Measurements from ENCODE around the gene RAP1GDS1.
"Not testable (repeated sequence)": the region's sequence is repeated elsewhere in the genome, so short reads cannot be mapped to it uniquely, and the experiment has no call there.

Gene RAP1GDS1

DNA sequence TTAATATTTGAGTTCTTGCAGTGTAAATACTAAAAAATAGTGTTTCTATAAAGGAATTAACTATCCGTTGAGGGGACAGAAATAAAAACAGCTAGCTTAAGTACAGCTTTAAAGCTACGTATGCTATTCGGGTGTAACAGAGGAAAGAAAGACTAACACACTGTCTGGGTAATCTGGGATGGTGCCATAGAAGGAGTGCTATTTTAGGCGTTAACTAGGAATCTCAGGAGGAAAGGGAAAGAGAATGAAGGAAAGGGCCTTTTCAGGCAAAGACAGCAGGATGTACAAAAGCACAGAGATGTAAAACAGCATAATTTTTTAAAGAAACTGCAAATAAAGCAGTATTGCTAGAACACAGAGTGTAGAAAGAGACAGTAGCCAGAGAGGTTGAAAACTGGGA lies 161.8 kb downstream of the RAP1GDS1 start:
- in situ Hi-C loops (cut with MboI; ENCODE audit: low sequenced_read_pairs): no loop called here

DNA sequence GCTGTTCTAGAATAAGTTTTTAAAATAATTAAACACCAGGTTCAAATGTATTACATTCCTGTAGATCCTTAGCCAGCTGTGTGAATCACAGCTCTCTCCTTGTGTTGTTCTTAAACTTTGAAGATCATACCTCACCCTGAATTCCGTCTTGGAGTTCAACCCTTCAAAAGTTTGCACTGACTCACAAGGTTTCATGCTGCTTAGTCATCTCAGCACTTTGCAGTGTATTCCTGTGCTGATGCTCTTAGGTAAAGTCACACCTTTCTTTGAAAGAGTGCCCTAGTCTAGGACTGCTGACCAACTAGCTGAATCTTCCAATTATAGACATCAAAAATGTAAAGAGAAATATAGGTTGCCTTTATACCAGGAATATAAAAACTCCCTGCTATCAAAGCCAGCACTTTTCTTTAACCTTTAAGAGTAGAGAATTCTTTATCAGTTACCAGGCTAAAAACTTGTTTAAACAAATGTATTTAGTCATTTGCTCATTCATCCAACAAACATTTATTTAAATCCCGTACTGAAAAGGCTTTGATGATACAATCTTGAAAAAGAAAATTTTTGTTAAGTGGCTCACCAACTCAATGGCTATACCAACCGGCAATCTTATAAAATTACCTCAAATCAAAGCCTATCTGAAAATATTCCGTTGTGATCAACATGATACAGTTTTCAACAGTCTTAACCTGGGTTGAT lies 169.7 kb downstream of the RAP1GDS1 start:
- in situ Hi-C loops (cut with MboI; ENCODE audit: low sequenced_read_pairs): no loop called here

DNA sequence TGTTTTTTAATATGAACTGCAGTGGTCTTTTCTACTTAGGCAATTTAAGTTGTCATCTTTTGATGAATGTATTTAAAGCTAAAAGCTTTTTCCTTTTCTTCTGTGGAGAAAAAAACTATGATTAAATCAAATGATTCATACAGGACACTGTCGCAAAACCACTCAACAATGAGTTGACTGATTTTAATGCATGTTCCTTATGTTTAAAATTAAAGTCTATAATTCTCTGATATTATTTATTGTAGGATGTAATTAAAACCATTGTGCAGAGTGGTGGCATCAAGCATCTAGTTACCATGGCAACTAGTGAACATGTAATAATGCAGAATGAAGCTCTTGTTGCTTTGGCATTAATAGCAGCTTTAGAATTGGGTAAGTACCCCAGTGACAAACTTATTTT lies 172.5 kb downstream of the RAP1GDS1 start:
- in situ Hi-C loops (cut with MboI; ENCODE audit: low sequenced_read_pairs): no loop called here

DNA sequence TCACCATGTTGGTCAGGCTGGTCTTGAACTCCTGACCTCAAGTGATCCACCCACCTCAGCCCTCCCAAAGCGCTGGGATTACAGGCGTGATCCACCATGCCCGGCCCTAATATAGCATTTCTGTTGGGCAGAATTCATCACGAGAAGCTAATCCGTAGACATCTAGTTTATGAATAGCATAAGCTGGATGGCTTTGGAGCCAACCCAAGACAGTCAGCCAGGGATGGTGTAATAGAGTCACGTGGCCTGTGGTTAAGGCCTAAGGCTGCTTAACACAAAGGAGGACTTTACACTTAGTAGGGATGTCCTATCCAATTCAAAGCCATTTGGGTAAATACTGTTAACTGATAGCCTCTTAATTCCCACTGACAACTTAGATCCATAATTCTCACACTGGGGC lies 173.6 kb downstream of the RAP1GDS1 start:
- in situ Hi-C loops (cut with MboI; ENCODE audit: low sequenced_read_pairs): no loop called here

DNA sequence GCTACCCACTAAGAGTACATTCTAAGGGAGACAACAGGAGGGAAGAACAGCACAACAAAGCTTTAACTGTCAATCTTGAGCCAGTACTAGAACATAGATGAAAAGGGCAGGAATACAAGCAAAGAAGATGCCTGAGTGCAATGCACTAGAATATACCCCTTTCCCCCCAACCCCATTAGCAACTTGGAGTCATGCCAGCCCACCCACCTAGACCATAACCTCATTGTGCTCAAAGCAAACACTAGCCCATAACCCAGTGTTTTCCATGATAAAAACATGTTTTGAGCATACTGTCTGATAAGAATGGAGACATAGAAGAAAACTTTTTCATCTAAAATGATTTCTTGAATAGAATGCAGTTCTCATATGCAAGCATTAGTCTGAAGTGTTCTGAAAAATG lies 183.2 kb downstream of the RAP1GDS1 start:
- in situ Hi-C loops (cut with MboI; ENCODE audit: low sequenced_read_pairs): no loop called here

DNA sequence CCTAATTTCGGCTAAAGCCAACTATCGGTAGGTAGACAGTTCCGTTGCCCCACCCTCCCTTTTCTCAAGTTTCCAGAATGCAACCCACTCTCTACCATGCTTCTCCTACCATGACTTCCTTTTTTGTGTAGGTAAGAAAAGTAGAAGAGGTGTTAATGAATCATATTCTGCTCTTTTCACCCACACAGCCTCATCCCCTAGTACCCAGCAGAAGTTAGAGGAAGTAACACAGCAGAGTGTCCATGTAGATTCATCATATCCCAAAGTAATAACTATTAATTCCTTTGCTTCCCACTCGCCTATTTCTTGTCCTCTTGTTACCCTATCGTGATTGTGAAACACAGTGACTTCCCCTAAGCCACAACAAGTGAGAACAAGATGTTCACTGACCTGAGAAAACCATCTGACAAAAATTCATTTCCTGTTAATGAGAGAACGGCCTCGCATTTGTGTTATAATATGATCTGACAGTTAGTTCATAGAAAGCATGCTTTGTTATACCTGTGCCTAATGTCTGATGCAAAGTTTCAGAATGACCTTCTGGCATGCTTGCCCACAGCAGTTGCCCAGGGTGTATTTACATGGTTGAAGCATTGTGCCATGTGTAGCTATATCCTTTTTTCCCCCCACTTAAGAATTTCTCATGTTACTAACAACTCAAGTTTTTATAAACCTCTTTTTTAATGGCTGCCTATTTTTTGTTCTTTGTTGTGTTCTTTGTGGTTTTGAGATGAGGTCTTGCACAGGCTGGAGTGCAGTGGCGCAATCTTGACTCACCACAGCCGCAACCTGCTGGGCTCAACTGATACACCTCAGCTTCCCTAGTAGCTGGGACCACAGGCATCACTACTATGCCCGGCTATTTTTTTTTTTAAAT lies 185.6 kb downstream of the RAP1GDS1 start:
- in situ Hi-C loops (cut with MboI; ENCODE audit: low sequenced_read_pairs): no loop called here

DNA sequence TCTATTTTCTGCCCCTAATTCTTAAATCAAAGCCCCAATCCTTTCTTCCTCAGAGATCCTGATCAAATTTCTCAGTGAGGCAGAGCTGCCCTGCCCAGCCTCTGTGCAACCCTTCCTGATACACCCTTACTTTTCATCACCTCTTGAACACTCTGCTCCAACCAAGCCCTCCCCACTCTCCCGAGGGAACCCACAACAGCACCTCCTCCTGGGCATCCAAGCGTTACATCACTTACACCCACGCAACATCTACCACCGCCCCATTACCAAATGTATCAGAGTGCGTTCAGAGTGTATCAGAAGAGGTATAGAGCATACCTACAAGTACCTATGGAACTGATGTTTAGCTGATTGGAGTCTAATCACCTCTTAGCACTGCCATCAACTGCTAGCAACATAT lies 186.5 kb downstream of the RAP1GDS1 start:
- in situ Hi-C loops (cut with MboI; ENCODE audit: low sequenced_read_pairs): no loop called here

DNA sequence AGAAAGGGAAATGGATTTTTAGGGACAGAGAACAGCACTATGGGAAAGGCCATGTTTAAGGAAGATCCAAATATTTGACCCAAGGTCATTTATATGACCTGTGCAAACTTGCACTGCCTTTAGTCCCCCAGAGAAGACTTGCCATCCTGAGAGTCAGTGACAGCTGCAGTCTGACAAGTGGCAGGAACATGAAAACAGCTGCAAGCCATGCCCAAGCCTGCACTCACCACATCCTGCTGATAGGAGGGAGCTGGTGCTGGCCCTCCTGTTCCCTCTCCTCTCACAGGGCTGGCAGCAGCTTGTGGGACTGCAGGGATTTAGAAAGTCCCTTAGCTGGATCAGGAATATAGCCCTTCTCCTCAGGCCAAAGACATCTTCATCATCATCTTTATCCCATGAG lies 187.7 kb downstream of the RAP1GDS1 start:
- in situ Hi-C loops (cut with MboI; ENCODE audit: low sequenced_read_pairs): no loop called here

DNA sequence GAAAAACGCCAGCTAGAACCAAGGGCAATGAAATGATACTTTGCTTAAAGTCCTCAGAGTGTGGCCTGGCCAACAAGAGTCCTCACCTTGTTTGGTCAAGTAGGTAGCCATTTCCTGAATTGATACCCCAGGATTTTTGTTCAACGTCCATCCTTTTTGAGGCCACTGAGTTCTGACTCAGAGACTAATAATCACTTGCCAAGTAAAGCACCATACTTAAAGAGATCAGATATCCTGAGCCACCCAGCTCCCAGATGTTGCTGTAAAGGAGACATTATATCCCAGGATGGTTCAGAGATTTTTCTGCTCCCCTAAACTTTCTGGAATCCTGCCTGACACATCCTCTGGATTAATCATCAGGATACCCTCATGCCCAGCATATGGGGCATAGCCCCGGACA lies 190.9 kb downstream of the RAP1GDS1 start:
- in situ Hi-C loops (cut with MboI; ENCODE audit: low sequenced_read_pairs): no loop called here

DNA sequence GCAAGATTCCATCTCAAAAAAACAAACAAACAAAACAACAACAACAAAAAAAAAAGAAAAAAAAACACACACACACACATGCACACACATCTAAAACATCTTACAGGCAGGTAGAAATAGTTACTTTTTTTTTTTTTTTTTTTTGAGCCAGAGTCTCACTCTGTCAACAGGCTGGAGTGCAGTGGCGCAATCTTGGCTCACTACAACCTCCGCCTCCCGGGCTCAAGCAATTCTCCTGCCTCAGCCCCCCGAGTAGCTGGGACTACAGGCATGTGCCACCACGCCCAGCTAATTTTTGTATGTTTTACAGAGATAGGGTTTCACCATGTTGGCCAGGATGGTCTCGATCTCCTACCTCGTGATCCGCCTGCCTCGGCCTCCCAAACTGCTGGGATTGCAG lies 196.2 kb downstream of the RAP1GDS1 start:
- in situ Hi-C loops (cut with MboI; ENCODE audit: low sequenced_read_pairs): not testable (repeated sequence)

DNA sequence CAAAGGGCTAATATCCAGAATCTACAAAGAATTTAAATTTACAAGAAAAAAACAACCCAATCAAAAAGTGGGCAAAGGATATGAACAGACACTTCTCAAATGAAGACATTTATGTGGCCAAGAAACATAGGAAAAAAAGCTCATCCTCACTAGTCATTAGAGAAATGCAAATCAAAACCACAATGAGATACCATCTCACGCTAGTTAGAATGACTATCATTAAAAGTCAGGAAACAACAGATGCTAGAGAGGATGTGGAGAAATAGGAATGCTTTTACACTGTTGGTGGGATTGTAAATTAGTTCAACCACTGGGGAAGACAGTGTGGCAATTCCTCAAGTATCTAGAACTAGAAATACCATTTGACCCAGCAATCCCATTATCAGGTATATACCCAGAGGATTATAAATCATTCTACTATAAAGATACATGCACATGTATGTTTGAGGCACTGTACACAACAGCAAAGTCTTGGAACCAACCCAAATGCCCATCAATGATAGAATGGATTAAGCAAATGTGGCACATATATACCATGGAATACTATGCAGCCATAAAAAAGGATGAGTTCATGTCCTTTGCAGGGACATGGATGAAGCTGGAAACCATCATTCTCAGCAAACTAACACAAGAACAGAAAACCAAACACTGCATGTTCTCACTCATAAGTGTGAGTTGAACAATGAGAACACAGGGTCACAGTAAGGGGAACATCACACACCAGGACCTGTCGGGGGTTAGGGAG lies 200.1 kb downstream of the RAP1GDS1 start:
- in situ Hi-C loops (cut with MboI; ENCODE audit: low sequenced_read_pairs): not testable (repeated sequence)

DNA sequence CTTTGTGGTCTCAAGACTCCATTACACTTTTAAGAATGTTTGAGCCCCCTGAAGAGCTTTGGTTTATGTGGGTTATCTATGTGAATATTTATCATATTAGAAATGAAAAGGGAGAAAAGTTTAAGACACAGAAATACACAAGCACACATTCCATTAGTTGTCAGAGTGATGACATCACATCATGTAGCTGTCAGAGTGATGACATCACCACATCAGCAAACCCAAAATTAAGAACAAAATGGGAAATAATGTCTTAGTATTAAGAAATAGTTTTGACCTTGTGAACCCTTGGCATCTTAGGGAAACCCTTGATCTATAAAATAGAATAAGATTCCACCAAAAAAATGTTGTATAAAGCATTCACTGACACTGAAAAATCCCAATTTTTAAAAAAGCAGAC lies 201.3 kb downstream of the RAP1GDS1 start:
- in situ Hi-C loops (cut with MboI; ENCODE audit: low sequenced_read_pairs): no loop called here

DNA sequence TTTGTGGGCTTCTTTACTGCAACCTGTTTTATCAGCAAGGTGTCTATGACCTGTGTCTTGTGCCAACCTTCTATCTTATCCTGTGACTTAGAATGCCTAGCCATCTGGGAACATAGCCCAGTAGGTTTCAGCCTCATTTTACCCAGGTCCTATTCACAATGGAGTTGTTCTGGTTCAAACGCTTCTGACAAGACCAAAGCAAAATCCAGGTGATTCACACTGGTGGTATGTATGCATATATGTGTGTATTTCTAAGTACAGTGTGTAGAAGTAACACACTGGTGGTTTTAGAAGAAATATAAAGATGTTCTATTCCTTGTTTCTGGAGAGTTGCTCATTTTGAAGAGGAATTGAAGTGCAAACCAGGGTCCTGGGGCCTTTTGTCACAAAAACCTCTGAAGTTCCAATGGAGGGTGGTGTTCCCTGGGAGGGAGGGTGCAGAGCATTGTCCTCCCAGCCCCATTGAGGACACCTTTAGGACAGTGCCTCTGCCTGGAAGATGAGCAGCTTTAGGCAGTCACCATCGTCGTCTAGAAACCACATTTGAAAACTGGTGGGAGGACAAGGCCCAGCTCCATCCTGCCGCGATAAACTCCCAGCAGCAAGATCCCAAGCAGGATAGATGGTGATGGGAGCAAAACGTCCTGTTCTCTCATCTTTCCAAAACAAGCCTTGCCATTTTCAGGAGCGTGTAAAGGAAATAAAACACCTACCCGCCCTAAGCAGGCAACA lies 205.8 kb downstream of the RAP1GDS1 start:
- in situ Hi-C loops (cut with MboI; ENCODE audit: low sequenced_read_pairs): no loop called here

DNA sequence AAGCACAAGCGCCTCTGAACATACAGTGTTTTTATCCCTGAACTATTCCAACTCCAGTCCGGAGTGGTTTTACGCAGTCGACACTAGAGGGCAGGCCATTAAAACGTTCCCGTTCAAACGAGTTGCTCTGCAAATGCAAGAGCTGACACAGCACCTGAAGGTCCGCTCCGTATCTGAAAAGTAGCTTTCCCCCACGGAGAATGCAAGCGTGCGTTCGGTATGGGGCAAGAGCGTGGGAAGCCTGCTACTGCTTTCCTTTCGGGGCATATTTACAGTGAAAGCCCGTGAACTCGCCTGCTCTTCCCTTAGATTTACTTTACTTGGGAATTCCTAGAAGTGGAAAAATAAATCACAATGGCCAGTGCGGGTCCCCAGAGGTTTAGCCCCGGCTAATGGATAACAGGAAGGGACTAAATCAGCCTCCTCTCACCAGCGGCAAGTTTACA lies 206.5 kb downstream of the RAP1GDS1 start:
- in situ Hi-C loops (cut with MboI; ENCODE audit: low sequenced_read_pairs): no loop called here

DNA sequence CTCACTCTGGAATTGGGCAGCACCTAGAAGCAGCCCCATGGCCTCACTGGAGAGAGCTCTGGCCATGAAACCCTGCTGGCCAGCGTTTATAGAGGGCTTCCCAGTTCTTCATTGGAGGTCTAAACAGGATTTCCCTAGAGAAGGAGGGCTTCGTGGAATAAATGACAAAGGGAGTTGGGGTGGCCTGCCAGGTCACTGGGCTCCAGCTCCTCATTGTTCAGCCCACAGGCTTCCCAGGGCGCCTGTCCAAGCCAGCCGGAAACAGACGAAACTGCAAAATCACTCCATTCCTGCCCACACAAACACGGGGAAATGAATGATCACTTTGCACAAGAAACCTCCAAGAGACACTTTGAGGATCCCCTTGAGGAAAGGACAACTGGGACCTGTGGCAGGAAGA lies 207.5 kb downstream of the RAP1GDS1 start:
- in situ Hi-C loops (cut with MboI; ENCODE audit: low sequenced_read_pairs): no loop called here

DNA sequence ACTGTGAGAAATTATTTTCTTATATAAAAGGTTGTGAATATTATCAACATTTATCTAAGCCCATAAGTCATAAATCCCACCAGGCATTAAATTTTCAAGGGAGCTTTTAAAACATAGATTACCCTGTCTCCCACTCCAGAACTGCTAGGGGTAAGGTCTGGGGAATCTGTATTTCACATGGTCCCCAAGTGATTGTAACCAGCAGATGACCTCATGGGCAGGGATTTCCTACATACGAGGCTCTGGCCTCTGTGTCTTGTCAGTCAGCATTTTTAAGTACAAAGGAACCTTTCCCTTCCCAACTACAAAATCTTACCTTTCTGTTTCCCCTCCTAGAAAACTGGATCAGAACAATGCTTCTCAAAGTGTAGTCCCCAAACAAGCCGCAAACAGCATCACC lies 208.6 kb downstream of the RAP1GDS1 start:
- in situ Hi-C loops (cut with MboI; ENCODE audit: low sequenced_read_pairs): no loop called here

DNA sequence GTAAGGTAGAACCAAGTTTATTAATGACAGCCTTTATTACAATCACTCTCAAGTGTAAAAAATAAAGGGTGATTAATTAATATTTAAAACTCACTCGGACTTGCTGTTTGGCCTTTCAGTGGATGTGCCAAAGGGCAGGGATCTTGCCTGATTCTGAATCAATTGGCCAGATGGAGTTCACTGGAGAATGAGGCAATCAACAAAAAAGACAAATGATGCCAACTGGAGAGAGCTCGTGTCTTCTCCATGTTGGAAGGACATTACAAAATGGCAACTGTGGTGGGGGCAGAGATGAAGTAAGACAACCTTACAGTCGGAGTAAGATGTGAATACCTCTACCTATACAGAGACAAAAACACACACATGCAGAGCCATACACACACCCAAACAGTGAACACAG lies 209.2 kb downstream of the RAP1GDS1 start:
- in situ Hi-C loops (cut with MboI; ENCODE audit: low sequenced_read_pairs): no loop called here

DNA sequence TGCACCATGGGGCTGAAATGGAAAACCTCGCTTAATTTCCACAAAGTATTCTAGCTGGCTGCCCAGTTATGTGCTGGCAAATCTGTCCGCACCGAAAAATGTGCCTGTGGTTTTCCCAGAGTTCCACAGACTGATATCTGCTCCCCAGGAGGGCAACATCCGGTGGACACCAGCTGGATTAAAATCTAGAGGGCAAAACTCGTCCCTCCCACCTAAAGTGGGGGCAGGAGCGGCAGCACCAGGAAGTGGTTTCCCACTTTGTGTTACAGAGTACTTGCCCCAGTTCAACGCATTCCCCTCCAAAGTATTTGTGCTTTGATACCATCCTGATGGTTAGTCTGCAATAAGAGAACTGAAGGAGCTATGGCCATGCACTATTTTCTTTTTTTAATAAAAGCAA lies 209.6 kb downstream of the RAP1GDS1 start:
- in situ Hi-C loops (cut with MboI; ENCODE audit: low sequenced_read_pairs): no loop called here

DNA sequence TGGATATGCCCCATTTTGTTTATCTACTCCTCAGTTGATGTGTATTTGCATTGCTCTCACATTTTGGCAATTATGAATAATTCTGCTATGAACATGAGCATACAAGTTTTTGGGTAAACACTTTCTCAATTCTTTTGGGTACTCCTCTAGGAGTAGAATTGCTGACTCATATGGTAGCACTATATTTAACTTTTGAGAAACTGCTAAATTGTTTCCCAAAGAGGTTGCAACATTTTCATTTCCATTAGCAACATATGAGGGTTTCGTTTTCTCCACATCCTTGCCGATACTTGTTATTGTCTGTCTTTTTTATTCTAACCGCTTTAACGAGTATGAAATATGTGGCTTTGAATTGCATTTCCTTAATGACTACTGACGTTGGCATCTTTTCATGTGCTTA lies 211.9 kb downstream of the RAP1GDS1 start:
- in situ Hi-C loops (cut with MboI; ENCODE audit: low sequenced_read_pairs): no loop called here

DNA sequence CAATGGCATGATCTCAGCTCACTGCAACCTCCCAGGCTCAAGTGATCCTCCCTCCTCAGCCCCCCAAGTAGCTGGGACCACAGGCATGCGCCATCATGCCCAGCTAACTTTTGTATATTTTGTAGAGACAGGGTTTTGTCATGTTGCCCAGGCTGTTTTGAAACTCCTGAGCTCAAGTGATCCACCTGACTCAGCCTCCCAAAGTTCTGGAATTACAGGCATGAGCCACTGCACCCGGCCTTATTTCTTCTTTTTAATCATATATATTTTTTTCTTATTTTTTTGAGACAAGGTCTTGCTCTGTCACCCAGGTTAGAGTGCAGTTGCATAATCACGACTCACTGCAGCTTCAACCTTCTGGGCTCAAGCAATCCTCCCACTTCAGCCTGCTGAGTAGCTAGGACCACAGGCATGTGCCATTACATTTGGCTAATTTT lies 213.2 kb downstream of the RAP1GDS1 start:
- in situ Hi-C loops (cut with MboI; ENCODE audit: low sequenced_read_pairs): no loop called here

DNA sequence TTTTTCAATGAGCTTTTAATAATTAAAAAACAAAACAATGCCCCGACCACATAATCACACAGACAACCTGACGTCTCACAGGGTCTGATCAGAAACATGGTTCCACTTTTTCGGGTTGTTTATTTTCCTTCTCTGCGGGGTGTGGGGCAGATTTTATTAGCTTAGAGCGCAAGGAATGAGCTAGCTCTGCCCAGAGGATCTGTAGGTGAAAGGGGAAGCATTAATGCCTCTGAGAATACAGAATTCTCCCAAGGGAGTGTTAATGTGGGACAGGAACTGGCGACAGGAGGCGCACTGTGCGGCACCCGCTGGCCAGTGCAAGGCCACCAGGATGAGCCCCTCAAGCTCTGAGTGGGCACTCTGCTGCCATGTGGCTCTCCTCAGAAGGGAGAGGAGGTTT lies 215.7 kb downstream of the RAP1GDS1 start:
- in situ Hi-C loops (cut with MboI; ENCODE audit: low sequenced_read_pairs): no loop called here

Data from HL-60/S4 (cell line).